HG02852 (cell line): ENCODE results near the gene ZDHHC3.
A peak's percentile ranks its signal among the peaks of the same experiment; 100 is the strongest.

Experiments used
- ATAC-seq: cut with Tn5 transposase; IDR thresholded peaks from one replicate; pipeline ENCODE4 v1.9.1; 2021; ENCODE audit warnings: mild to moderate bottlenecking, moderate library complexity; ENCODE audit not compliant: unreplicated experiment

Gene ZDHHC3

GRCh38 chr3:44976002-44976815 is at the start of gene ZDHHC3, which contains the start of gene EXOSC7:
Gene ZDHHC3 (minus strand): TSS chr3:44976174. CDS start chr3:44959436, 16,738 bp downstream.
Gene EXOSC7 (plus strand): TSS chr3:44976244. CDS start chr3:44976278, 34 bp downstream.
- ATAC-seq: peak; percentile 75

- ATAC-seq: no peak
Observed at GRCh38 chr3:45024542-45025255, 48.7 kb upstream of the ZDHHC3 start.

GRCh38 chr3:45023675-45024074 is 47.7 kb upstream of the ZDHHC3 start:
- ATAC-seq: no peak

- no peak for ATAC-seq
Observed at GRCh38 chr3:45021524-45022297, 45.7 kb upstream of the ZDHHC3 start.

GRCh38 chr3:45020534-45020933 is 44.6 kb upstream of the ZDHHC3 start:
- no peak for ATAC-seq

- no peak for ATAC-seq
Observed at GRCh38 chr3:45017821-45018220, 41.8 kb upstream of the ZDHHC3 start.

GRCh38 chr3:45016916-45017315 is 40.9 kb upstream of the ZDHHC3 start:
- ATAC-seq: no peak

- no peak for ATAC-seq
Observed at GRCh38 chr3:45012577-45012976, 36.6 kb upstream of the ZDHHC3 start.

GRCh38 chr3:45011756-45012508 is 36.0 kb upstream of the ZDHHC3 start:
- ATAC-seq: peak; percentile 52

GRCh38 chr3:45010811-45011333 is 34.9 kb upstream of the ZDHHC3 start:
- ATAC-seq: no peak

GRCh38 chr3:45009868-45010267 is 33.9 kb upstream of the ZDHHC3 start:
- no peak for ATAC-seq

- ATAC-seq: no peak
Observed at GRCh38 chr3:45008117-45008516, 32.1 kb upstream of the ZDHHC3 start.

- ATAC-seq: no peak
Observed at GRCh38 chr3:45007091-45007490, 31.1 kb upstream of the ZDHHC3 start.

- no peak for ATAC-seq
Observed at GRCh38 chr3:45003859-45004258, 27.9 kb upstream of the ZDHHC3 start.

- no peak for ATAC-seq
Observed at GRCh38 chr3:45003406-45003805, 27.4 kb upstream of the ZDHHC3 start.

GRCh38 chr3:45002720-45003119 is 26.7 kb upstream of the ZDHHC3 start:
- no peak for ATAC-seq

GRCh38 chr3:45002139-45002660 is 26.2 kb upstream of the ZDHHC3 start:
- ATAC-seq: no peak

GRCh38 chr3:45001738-45002137 is 25.8 kb upstream of the ZDHHC3 start:
- no peak for ATAC-seq

- no peak for ATAC-seq
Observed at GRCh38 chr3:45000823-45001222, 24.8 kb upstream of the ZDHHC3 start.

GRCh38 chr3:44999782-45000181 is 23.8 kb upstream of the ZDHHC3 start:
- ATAC-seq: no peak
